Esophagus (tissue), 2 donors: ENCODE measurements around the gene AZIN2. TPM values are rescaled to one million over a fixed set of nuclear protein-coding genes. Genes with fewer than 3 reads are reported as not detected.
A peak's percentile ranks its signal among the peaks of the same experiment; 100 is the strongest.
"Not testable (repeated sequence)": the region's sequence is repeated elsewhere in the genome, so short reads cannot be mapped to it uniquely, and the experiment has no call there.

Source experiments
- H3K27ac ChIP-seq, 2 donors: one replicate each; pipeline ENCODE4 v1.5.1; 2013; ENCODE audit warnings: low read depth in 2 of 2, mild to moderate bottlenecking in 2 of 2, inconsistent platforms in 1 of 2, low read length in 1 of 2, moderate library complexity in 1 of 2
- H3K27me3 ChIP-seq, 2 donors: one replicate each; pipeline ENCODE4 v1.6.1; 2013; ENCODE audit warnings: low read length in 2 of 2, control low read depth in 1 of 2, mild to moderate bottlenecking in 1 of 2; ENCODE audit not compliant: insufficient read depth in 2 of 2, control insufficient read depth in 1 of 2
- H3K36me3 ChIP-seq, 2 donors: one replicate each; pipeline ENCODE4 v1.6.1; 2013; ENCODE audit warnings: low read length in 1 of 2; ENCODE audit not compliant: control insufficient read depth in 2 of 2, insufficient read depth in 2 of 2
- H3K4me1 ChIP-seq, 2 donors: one replicate each; pipeline ENCODE4 v1.6.1; 2013; ENCODE audit warnings: low read length in 1 of 2; ENCODE audit not compliant: control insufficient read depth in 2 of 2, insufficient read depth in 2 of 2
- H3K4me3 ChIP-seq, 2 donors: one replicate each; pipeline ENCODE4 v1.5.1; 2013; ENCODE audit warnings: low read length in 2 of 2, mild to moderate bottlenecking in 2 of 2, low read depth in 1 of 2, moderate library complexity in 1 of 2
- H3K9me3 ChIP-seq, 2 donors: one replicate each; pipeline ENCODE4 v1.6.1; 2013; ENCODE audit warnings: mild to moderate bottlenecking in 2 of 2, low read depth in 1 of 2, low read length in 1 of 2, moderate library complexity in 1 of 2; ENCODE audit not compliant: control insufficient read depth in 2 of 2, insufficient read depth in 1 of 2
- WGBS, 2 donors: extraction: QIAGEN DNeasy Blood & Tissue Kit; methylation state at CpG; one replicate each; pipeline ENCODE4 v1.1.7; 2013; 5-methylcytosine and 5-hydroxymethylcytosine counted together
- polyA plus RNA-seq, 2 donors: library from polyadenylated mRNA; stranded (reverse); fragments of 200-250 nt; gene quantifications; one replicate each; pipeline ENCODE4 v1.2.3, GENCODE V29; 2013
- donor health status: healthy with polysubstance abuse.
- donor health status: Bipolar disorder and iron deficiency.

The AZIN2 gene
- polyA plus RNA-seq, 2 donors = 0.63 to 0.72 TPM

GRCh38 chr1:33098371-33098770 is 17.4 kb downstream of the AZIN2 start:
- Histone ChIP-seq H3K36me3 (no peaks in the 10 kb centered on the region), H3K27me3 (no peaks in the 10 kb centered on the region), H3K27ac (no peak overlapping the region), H3K4me3 (no peak overlapping the region), H3K9me3 (peaks cover 0 to 2% of the 10 kb centered on the region in 2 donors), H3K4me1 (no peaks in the 10 kb centered on the region)

GRCh38 chr1:33099290-33100118 is 18.6 kb downstream of the AZIN2 start:
- no peaks in the 10 kb centered on the region for H3K9me3 ChIP-seq
- WGBS, 2 donors = 70 to 71% methylated on average over 13 of the region's 13 CpGs

GRCh38 chr1:33100119-33100415 is 19.1 kb downstream of the AZIN2 start:
- H3K27me3 ChIP-seq, H3K36me3 ChIP-seq, H3K9me3 ChIP-seq, H3K4me3 ChIP-seq, H3K4me1 ChIP-seq, H3K27ac ChIP-seq: not testable (repeated sequence)
- 72 to 91% methylated on average over 4 of the region's 4 CpGs for WGBS, 2 donors

More at GRCh38 chr1:33099290-33100118, 18.6 kb downstream of the AZIN2 start:
- Histone ChIP-seq H3K27me3 (no peaks in the 10 kb centered on the region), H3K36me3 (no peaks in the 10 kb centered on the region), H3K4me1 (no peaks in the 10 kb centered on the region), H3K4me3 (no peak overlapping the region), H3K27ac (peak overlapping the region in 1 of 2 donors; percentile 56)

GRCh38 chr1:33110477-33110876 is 29.5 kb downstream of the AZIN2 start:
- no peaks in the 10 kb centered on the region for H3K27me3 ChIP-seq
- H3K4me3 ChIP-seq = no peak overlapping the region
- H3K36me3 ChIP-seq = no peaks in the 10 kb centered on the region
- no peak overlapping the region for H3K27ac ChIP-seq
- peaks cover 0 to 3% of the 10 kb centered on the region in 2 donors for H3K9me3 ChIP-seq
- H3K4me1 ChIP-seq = no peaks in the 10 kb centered on the region

- H3K9me3 ChIP-seq = peaks cover 0 to 3% of the 10 kb centered on the region in 2 donors
- WGBS, 2 donors = 42 to 44% methylated on average over 3 of the region's 3 CpGs
- H3K4me3 ChIP-seq = no peak overlapping the region
- H3K36me3 ChIP-seq = no peaks in the 10 kb centered on the region
- H3K4me1 ChIP-seq = no peaks in the 10 kb centered on the region
- H3K27me3 ChIP-seq = no peaks in the 10 kb centered on the region
- H3K27ac ChIP-seq = no peak overlapping the region
Measured at GRCh38 chr1:33111965-33112364, 31.0 kb downstream of the AZIN2 start.

GRCh38 chr1:33117440-33118085 is 36.6 kb downstream of the AZIN2 start:
- no peaks in the 10 kb centered on the region for H3K9me3 ChIP-seq
- 91 to 94% methylated on average over 13 of the region's 13 CpGs for WGBS, 2 donors
- no peaks in the 10 kb centered on the region for H3K4me1 ChIP-seq
- no peaks in the 10 kb centered on the region for H3K27me3 ChIP-seq
- no peak overlapping the region for H3K27ac ChIP-seq
- H3K4me3 ChIP-seq = no peak overlapping the region
- H3K36me3 ChIP-seq = no peaks in the 10 kb centered on the region

GRCh38 chr1:33118274-33118673 is 37.3 kb downstream of the AZIN2 start:
- H3K36me3 ChIP-seq = no peaks in the 10 kb centered on the region
- H3K27ac ChIP-seq = no peak overlapping the region
- no peaks in the 10 kb centered on the region for H3K9me3 ChIP-seq
- H3K27me3 ChIP-seq = no peaks in the 10 kb centered on the region
- H3K4me1 ChIP-seq = no peaks in the 10 kb centered on the region
- WGBS, 2 donors = 83 to 85% methylated on average over 4 of the region's 4 CpGs
- no peak overlapping the region for H3K4me3 ChIP-seq

- no peaks in the 10 kb centered on the region for H3K27me3 ChIP-seq
- 74 to 78% methylated on average over 2 of the region's 2 CpGs for WGBS, 2 donors
- H3K4me1 ChIP-seq = no peaks in the 10 kb centered on the region
- no peaks in the 10 kb centered on the region for H3K9me3 ChIP-seq
- H3K27ac ChIP-seq = no peak overlapping the region
- H3K36me3 ChIP-seq = no peaks in the 10 kb centered on the region
- no peak overlapping the region for H3K4me3 ChIP-seq
Measured at GRCh38 chr1:33119050-33119449, 38.1 kb downstream of the AZIN2 start.

- Histone ChIP-seq H3K36me3 (no peaks in the 10 kb centered on the region), H3K9me3 (no peaks in the 10 kb centered on the region), H3K4me1 (no peaks in the 10 kb centered on the region), H3K27me3 (no peaks in the 10 kb centered on the region), H3K27ac (no peak overlapping the region), H3K4me3 (no peak overlapping the region)
- 70 to 71% methylated on average over 16 of the region's 16 CpGs for WGBS, 2 donors
Measured at GRCh38 chr1:33119532-33120217, 38.7 kb downstream of the AZIN2 start.
